A549 (cell line): ENCODE results near the gene CASK.
"Not testable (repeated sequence)": the region's sequence is repeated elsewhere in the genome, so short reads cannot be mapped to it uniquely, and the experiment has no call there.

Experiments
- CEBPB ChIP-seq, 2 experiments: fragments of >200 bp in 1 of 2; sonication (Bioruptor Twin) in 1 of 2; formaldehyde crosslinking in 1 of 2; IDR thresholded peaks; 2 replicates each; pipeline ENCODE4 v1.6.1; 2012 to 2016
- CHD4 ChIP-seq: fragments of 200-600 bp; sonication (generic); IDR thresholded peaks from 2 replicates; pipeline ENCODE4 v1.6.1; 2016; ENCODE audit warnings: antibody characterized with exemption, mild to moderate bottlenecking, borderline replicate concordance
- CTCF ChIP-seq: fragments of >200 bp; sonication (Bioruptor Twin); formaldehyde crosslinking; IDR thresholded peaks from 3 replicates; pipeline ENCODE4 v1.5.1; 2016
- EP300 ChIP-seq, 2 experiments: fragments of >200 bp; sonication (Bioruptor Twin); formaldehyde crosslinking; IDR thresholded peaks; 2 replicates in 1 of 2; 3 replicates in 1 of 2; pipeline ENCODE4 v1.6.1; 2016 to 2017
- MAFK ChIP-seq: fragments of 450-650 bp; IDR thresholded peaks from 2 replicates; pipeline ENCODE4 v1.6.1; 2014; ENCODE audit not compliant: partially characterized antibody
- MAX ChIP-seq: IDR thresholded peaks from 2 replicates; pipeline ENCODE4 v1.6.1; 2012
- NR3C1 ChIP-seq: fragments of >200 bp; sonication (Bioruptor Twin); formaldehyde crosslinking; IDR thresholded peaks from 3 replicates; pipeline ENCODE4 v1.6.1; 2017
- PHF8 ChIP-seq: fragments of 200-600 bp; sonication (generic); IDR thresholded peaks from 2 replicates; pipeline ENCODE4 v1.6.1; 2016; ENCODE audit warnings: low read depth, mild to moderate bottlenecking, antibody characterized with exemption, moderate library complexity, borderline replicate concordance
- POLR2A ChIP-seq: IDR thresholded peaks from 2 replicates; pipeline ENCODE4 v1.6.1; 2012; ENCODE audit warnings: mild to moderate bottlenecking, low read length
- USF2 ChIP-seq: fragments of 450-650 bp; IDR thresholded peaks from 2 replicates; pipeline ENCODE4 v1.6.1; 2014; ENCODE audit warnings: antibody characterized with exemption

- not testable (repeated sequence) for TF ChIP-seq CTCF; POLR2A; CEBPB (IDR thresholded peaks at IDR 0.05); EP300 (IDR thresholded peaks at IDR 0.05); NR3C1; USF2; MAX; PHF8; CHD4; MAFK
These were observed 410.5 kb downstream of the CASK start for GRCh38 chrX:41512853-41513252.
